ENCODE measurements around the gene CAMK1D. TPM values are rescaled to one million over a fixed set of nuclear protein-coding genes. Genes with fewer than 3 reads are reported as not detected.
"Not testable (repeated sequence)": the region's sequence is repeated elsewhere in the genome, so short reads cannot be mapped to it uniquely, and the experiment has no call there.

The CAMK1D gene
- total RNA-seq, 3 donors from 2014 or later, result 4.4 to 17.3 (median 5.2) TPM

GRCh38 chr10:12327074-12327473 is 22.3 kb upstream of the CAMK1D start:
- Histone ChIP-seq H3K27me3 (no peaks in the 10 kb centered on the region), H3K4me3 (no peak overlapping the region), H3K36me3 (no peaks in the 10 kb centered on the region), H3K9me3 (no peaks in the 10 kb centered on the region), H3K4me1 (no peaks in the 10 kb centered on the region), H3K27ac (no peak overlapping the region)
- no peak for DNase-seq (ENCODE audit: low spot score in 2 of 2)
- TF ChIP-seq, protein P1, sequence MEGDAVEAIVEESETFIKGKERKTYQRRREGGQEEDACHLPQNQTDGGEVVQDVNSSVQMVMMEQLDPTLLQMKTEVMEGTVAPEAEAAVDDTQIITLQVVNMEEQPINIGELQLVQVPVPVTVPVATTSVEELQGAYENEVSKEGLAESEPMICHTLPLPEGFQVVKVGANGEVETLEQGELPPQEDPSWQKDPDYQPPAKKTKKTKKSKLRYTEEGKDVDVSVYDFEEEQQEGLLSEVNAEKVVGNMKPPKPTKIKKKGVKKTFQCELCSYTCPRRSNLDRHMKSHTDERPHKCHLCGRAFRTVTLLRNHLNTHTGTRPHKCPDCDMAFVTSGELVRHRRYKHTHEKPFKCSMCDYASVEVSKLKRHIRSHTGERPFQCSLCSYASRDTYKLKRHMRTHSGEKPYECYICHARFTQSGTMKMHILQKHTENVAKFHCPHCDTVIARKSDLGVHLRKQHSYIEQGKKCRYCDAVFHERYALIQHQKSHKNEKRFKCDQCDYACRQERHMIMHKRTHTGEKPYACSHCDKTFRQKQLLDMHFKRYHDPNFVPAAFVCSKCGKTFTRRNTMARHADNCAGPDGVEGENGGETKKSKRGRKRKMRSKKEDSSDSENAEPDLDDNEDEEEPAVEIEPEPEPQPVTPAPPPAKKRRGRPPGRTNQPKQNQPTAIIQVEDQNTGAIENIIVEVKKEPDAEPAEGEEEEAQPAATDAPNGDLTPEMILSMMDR (IDR thresholded peaks at IDR 0.05), result no peak
- no peak for TF ChIP-seq POLR2AphosphoS5 (IDR thresholded peaks at IDR 0.05)
- no peak for TF ChIP-seq POLR2A (IDR thresholded peaks at IDR 0.05)
- intact Hi-C loops (cut with DNase I; ENCODE audit: low total_unique reads), result no loop called here

- Histone ChIP-seq H3K36me3 (no peaks in the 10 kb centered on the region), H3K27ac (no peak overlapping the region), H3K4me1 (no peaks in the 10 kb centered on the region), H3K9me3 (no peaks in the 10 kb centered on the region), H3K4me3 (no peak overlapping the region), H3K27me3 (no peaks in the 10 kb centered on the region)
- no peak for DNase-seq (ENCODE audit: low spot score in 2 of 2)
- TF ChIP-seq POLR2A (IDR thresholded peaks at IDR 0.05), result no peak
- intact Hi-C loops (cut with DNase I; ENCODE audit: low total_unique reads), result no loop called here
These were observed 21.9 kb upstream of the CAMK1D start for GRCh38 chr10:12327476-12327875.

GRCh38 chr10:12328312-12328711 is 21.0 kb upstream of the CAMK1D start:
- intact Hi-C loops (cut with DNase I; ENCODE audit: low total_unique reads); H3K27me3 ChIP-seq; DNase-seq (ENCODE audit: low spot score in 2 of 2); H3K9me3 ChIP-seq; H3K27ac ChIP-seq; H3K36me3 ChIP-seq; H3K4me1 ChIP-seq; H3K4me3 ChIP-seq: not testable (repeated sequence)

DNA sequence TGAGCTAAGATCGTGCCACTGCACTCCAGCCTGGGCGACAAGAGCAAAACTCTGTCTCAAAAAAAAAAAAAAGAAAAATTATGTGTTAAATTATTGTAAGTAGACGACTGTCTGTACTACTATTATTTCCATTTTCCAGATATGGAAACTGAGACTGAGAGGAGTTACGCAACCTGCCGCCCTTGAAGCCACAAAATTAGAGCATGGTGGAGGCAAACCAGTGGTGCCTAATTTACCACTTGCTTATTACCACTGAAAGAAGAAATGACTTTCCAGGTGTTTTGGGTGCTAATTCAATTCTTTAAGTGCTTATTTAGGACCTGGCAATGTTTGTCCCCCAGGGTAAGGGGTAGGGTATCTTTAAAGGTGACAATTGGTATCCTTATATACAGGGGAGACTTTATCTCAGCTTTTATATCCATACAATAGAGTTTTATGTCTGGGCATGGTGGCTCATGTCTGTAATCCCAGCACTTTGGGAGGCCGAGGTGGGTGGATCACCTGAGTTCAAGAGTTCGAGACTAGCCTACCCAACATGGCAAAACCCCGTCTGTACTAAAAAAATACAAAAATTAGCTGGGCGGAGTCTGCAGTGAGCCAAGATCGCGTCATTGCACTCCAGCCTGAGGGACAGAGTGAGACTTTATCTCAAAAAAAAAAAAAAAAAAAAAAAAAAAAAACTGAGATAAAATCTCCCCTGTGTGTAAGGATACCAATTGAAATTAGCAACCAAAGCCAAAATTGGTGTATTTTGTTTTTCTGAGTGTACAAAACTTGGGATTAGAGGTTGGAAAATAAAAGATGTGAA is 16.6 kb upstream of the CAMK1D start:
- Histone ChIP-seq H3K27me3 (no peaks in the 10 kb centered on the region), H3K27ac (peak overlapping the region; percentile 79 to 82), H3K36me3 (no peaks in the 10 kb centered on the region), H3K9me3 (no peaks in the 10 kb centered on the region), H3K4me3 (no peak overlapping the region), H3K4me1 (no peaks in the 10 kb centered on the region)
- no peak for DNase-seq (ENCODE audit: low spot score in 2 of 2)
- intact Hi-C loops (cut with DNase I; ENCODE audit: low total_unique reads), result no loop called here
- no peak for TF ChIP-seq POLR2A (IDR thresholded peaks at IDR 0.05)
- TF ChIP-seq, protein P1 (IDR thresholded peaks at IDR 0.05), result no peak
- no peak for TF ChIP-seq POLR2AphosphoS5 (IDR thresholded peaks at IDR 0.05)

GRCh38 chr10:12333380-12334185 is 15.8 kb upstream of the CAMK1D start:
- H3K27ac ChIP-seq, result peak overlapping the region; percentile 79 to 82
- TF ChIP-seq, protein P1 (IDR thresholded peaks at IDR 0.05), result no peak
- TF ChIP-seq POLR2AphosphoS5 (IDR thresholded peaks at IDR 0.05), result peak in 2 of 3 donors; percentile 22 to 36
- H3K4me3 ChIP-seq, result peak overlapping the region in 1 of 3 donors; percentile 26
- intact Hi-C loops (cut with DNase I; ENCODE audit: low total_unique reads), result no loop called here
- H3K27me3 ChIP-seq, result no peaks in the 10 kb centered on the region
- H3K36me3 ChIP-seq, result no peaks in the 10 kb centered on the region
- H3K9me3 ChIP-seq, result no peaks in the 10 kb centered on the region
- DNase-seq (ENCODE audit: low spot score in 2 of 2), result peak; percentile 72 to 78
- H3K4me1 ChIP-seq, result no peaks in the 10 kb centered on the region

GRCh38 chr10:12334186-12334530 is 15.2 kb upstream of the CAMK1D start:
- H3K27ac ChIP-seq, result peak overlapping the region; percentile 79 to 82
- H3K27me3 ChIP-seq, result no peaks in the 10 kb centered on the region
- no peaks in the 10 kb centered on the region for H3K4me1 ChIP-seq
- DNase-seq (ENCODE audit: low spot score in 2 of 2), result no peak
- H3K9me3 ChIP-seq, result no peaks in the 10 kb centered on the region
- intact Hi-C loops (cut with DNase I; ENCODE audit: low total_unique reads), result no loop called here
- no peak for TF ChIP-seq POLR2AphosphoS5 (IDR thresholded peaks at IDR 0.05)
- H3K36me3 ChIP-seq, result no peaks in the 10 kb centered on the region
- peak overlapping the region in 1 of 3 donors; percentile 26 for H3K4me3 ChIP-seq

DNA sequence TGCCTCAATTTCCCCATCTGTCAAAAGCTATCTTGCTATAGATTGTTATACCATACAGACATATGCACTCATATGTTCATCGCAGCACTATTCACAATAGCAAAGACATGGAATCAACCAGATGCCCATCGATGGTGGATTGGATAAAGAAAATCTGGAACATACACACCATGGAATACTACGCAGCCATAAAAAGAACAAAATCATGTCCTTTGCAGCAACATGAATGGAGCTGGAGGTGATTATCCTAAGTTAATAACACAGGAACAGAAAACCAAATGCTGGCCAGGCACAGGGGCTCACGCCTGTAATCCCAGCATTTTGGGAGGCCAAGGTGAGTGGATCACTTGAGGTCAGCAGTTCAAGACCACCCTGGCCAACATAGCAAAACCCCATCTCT is 14.2 kb upstream of the CAMK1D start:
- H3K27me3 ChIP-seq; H3K36me3 ChIP-seq; H3K27ac ChIP-seq; H3K4me3 ChIP-seq; H3K4me1 ChIP-seq; DNase-seq (ENCODE audit: low spot score in 2 of 2); intact Hi-C loops (cut with DNase I; ENCODE audit: low total_unique reads); H3K9me3 ChIP-seq: not testable (repeated sequence)

Data from breast epithelium (tissue), 4 donors.